Hepatocyte (in vitro differentiated cells): ENCODE data around the gene REEP5. TPM values are rescaled to one million over a fixed set of nuclear protein-coding genes. Genes with fewer than 3 reads are reported as not detected.

ENCODE experiments used
- DNase-seq: peaks from one replicate; pipeline ENCODE4 v3.0.0-alpha.2; 2016; ENCODE audit warnings: low spot score
- H2AFZ ChIP-seq: fragments of 200-600 bp; sonication (generic); 2 replicates; pipeline ENCODE4 v1.6.0; 2016; ENCODE audit warnings: antibody characterized with exemption, mild to moderate bottlenecking
- H3K27ac ChIP-seq: fragments of 200-600 bp; sonication (generic); 2 replicates; pipeline ENCODE4 v1.5.1; 2016; ENCODE audit warnings: mild to moderate bottlenecking
- H3K27me3 ChIP-seq: fragments of 200-600 bp; sonication (generic); 2 replicates; pipeline ENCODE4 v1.6.1; 2016
- H3K36me3 ChIP-seq: fragments of 200-600 bp; sonication (generic); replicated peaks from 2 replicates; pipeline ENCODE4 v1.5.1; 2016; ENCODE audit warnings: low read depth; ENCODE audit not compliant: insufficient read depth
- H3K4me1 ChIP-seq: fragments of 200-600 bp; sonication (generic); 2 replicates; pipeline ENCODE4 v1.5.1; 2016; ENCODE audit warnings: mild to moderate bottlenecking, moderate library complexity; ENCODE audit not compliant: insufficient read depth
- H3K4me2 ChIP-seq: fragments of 200-600 bp; sonication (generic); 2 replicates; pipeline ENCODE4 v1.6.0; 2016
- H3K4me3 ChIP-seq: fragments of 200-600 bp; sonication (generic); 2 replicates; pipeline ENCODE4 v1.5.1; 2016; ENCODE audit warnings: mild to moderate bottlenecking
- H3K79me2 ChIP-seq: fragments of 200-600 bp; sonication (generic); 2 replicates; pipeline ENCODE4 v1.6.0; 2017; ENCODE audit warnings: mild to moderate bottlenecking
- H3K9me2 ChIP-seq: fragments of 200-600 bp; sonication (generic); replicated peaks from 2 replicates; pipeline ENCODE4 v1.6.0; 2017; ENCODE audit warnings: mild to moderate bottlenecking; ENCODE audit not compliant: insufficient read depth
- H3K9me3 ChIP-seq: fragments of 200-600 bp; sonication (generic); 2 replicates; pipeline ENCODE4 v1.5.1; 2016; ENCODE audit warnings: low read depth, mild to moderate bottlenecking
- H4K20me1 ChIP-seq: fragments of 200-600 bp; sonication (generic); 2 replicates; pipeline ENCODE4 v1.6.0; 2016; ENCODE audit warnings: mild to moderate bottlenecking; ENCODE audit not compliant: insufficient read depth, poor library complexity, severe bottlenecking
- CTCF ChIP-seq: fragments of 200-600 bp; sonication (generic); IDR thresholded peaks from 2 replicates; pipeline ENCODE4 v1.5.1; 2016; ENCODE audit warnings: antibody characterized with exemption, mild to moderate bottlenecking; ENCODE audit not compliant: poor library complexity
- EZH2 ChIP-seq: fragments of 200-600 bp; sonication (generic); IDR thresholded peaks from 2 replicates; pipeline ENCODE4 v1.6.1; 2016; ENCODE audit warnings: antibody characterized with exemption, mild to moderate bottlenecking, borderline replicate concordance
- EZH2phosphoT487 ChIP-seq: fragments of 200-600 bp; sonication (generic); IDR thresholded peaks from one replicate; pipeline ENCODE4 v1.6.1; 2018; ENCODE audit warnings: antibody characterized with exemption, mild to moderate bottlenecking, low read depth, moderate library complexity; ENCODE audit not compliant: unreplicated experiment, severe bottlenecking
- WGBS: methylation state at CpG from one replicate; pipeline ENCODE4 v1.1.6; 2016; ENCODE audit warnings: low lambda C conversion rate; ENCODE audit errors: missing lambda C conversion rate; 5-methylcytosine and 5-hydroxymethylcytosine counted together
- polyA plus RNA-seq: library from polyadenylated mRNA; unstranded; fragments of >200 nt; fragmentation: Nextera tagmentation; extraction: Ambion mirVana; gene quantifications from 2 replicates; pipeline ENCODE4 v1.2.1, GENCODE V29; 2016
- total RNA-seq: library from RNA; depleted of rRNA; stranded (reverse); fragments of >200 nt; gene quantifications from 2 replicates; pipeline ENCODE4 v1.2.3, GENCODE V29; 2014

Gene REEP5
- total and polyA plus RNA-seq, 2 experiments from 2014 or later: 57.3 to 208 TPM

GRCh38 chr5:112830378-112830777 lies 91.6 kb downstream of the REEP5 start:
- no peaks in the 10 kb centered on the region for H4K20me1 ChIP-seq
- 95% methylated on average over 2 of the region's 2 CpGs for WGBS
- no peak for TF ChIP-seq CTCF
- no peak for TF ChIP-seq EZH2phosphoT487
- TF ChIP-seq EZH2: no peak
- H3K27me3 ChIP-seq: no peaks in the 10 kb centered on the region
- no peaks in the 10 kb centered on the region for H3K79me2 ChIP-seq
- no peaks in the 10 kb centered on the region for H3K36me3 ChIP-seq
- no peak overlapping the region for H3K4me3 ChIP-seq
- no peaks in the 10 kb centered on the region for H3K4me1 ChIP-seq
- no peak for DNase-seq
- no peaks in the 10 kb centered on the region for H3K9me2 ChIP-seq
- H3K9me3 ChIP-seq: no peaks in the 10 kb centered on the region
- no peak overlapping the region for H3K27ac ChIP-seq
- no peak overlapping the region for H3K4me2 ChIP-seq
- no peak overlapping the region for H2AFZ ChIP-seq

Other genes with a start within 250 kb of the REEP5 start
- gene APC, start 184.3 kb downstream of the REEP5 start, total RNA-seq: 48.8 and 57.0 TPM in 2 replicates
- 9.1 and 9.3 TPM in 2 replicates for gene APC, start 184.3 kb downstream of the REEP5 start, polyA plus RNA-seq
- 123 and 152 TPM in 2 replicates for gene SRP19, start 60.9 kb downstream of the REEP5 start, total RNA-seq
- 131 and 151 TPM in 2 replicates for gene SRP19, start 60.9 kb downstream of the REEP5 start, polyA plus RNA-seq
- 39.2 and 41.9 TPM in 2 replicates for gene DCP2, start 54.6 kb upstream of the REEP5 start, total RNA-seq
- gene DCP2, start 54.6 kb upstream of the REEP5 start, polyA plus RNA-seq: 8.8 and 20.5 TPM in 2 replicates